Neural cell (in vitro differentiated cells): ENCODE measurements around the gene TMEFF2.

Experiments
- EP300 ChIP-seq: fragments of 450-650 bp; conservative IDR thresholded peaks from 2 replicates; pipeline ENCODE4 v1.6.1; 2014; ENCODE audit warnings: antibody characterized with exemption, mild to moderate bottlenecking, moderate library complexity; ENCODE audit not compliant: poor library complexity, severe bottlenecking
- EZH2 ChIP-seq: fragments of 200-600, 300-800 bp; shearing (Covaris generic), sonication (generic); IDR thresholded peaks from 2 replicates; pipeline ENCODE4 v1.6.1; 2014; ENCODE audit warnings: antibody characterized with exemption, low read length, borderline replicate concordance, mild to moderate bottlenecking; ENCODE audit not compliant: insufficient read depth, poor library complexity, severe bottlenecking
- MXI1 ChIP-seq: fragments of 450-650 bp; conservative IDR thresholded peaks from 2 replicates; pipeline ENCODE4 v1.6.1; 2014; ENCODE audit warnings: antibody characterized with exemption, mild to moderate bottlenecking; ENCODE audit not compliant: poor library complexity, severe bottlenecking
- POLR2AphosphoS5 ChIP-seq: IDR thresholded peaks from 2 replicates; pipeline ENCODE4 v1.6.1; 2012
- RAD21 ChIP-seq: fragments of 450-650 bp; conservative IDR thresholded peaks from 2 replicates; pipeline ENCODE4 v1.6.1; 2014; ENCODE audit warnings: antibody characterized with exemption, mild to moderate bottlenecking, moderate library complexity
- SMC3 ChIP-seq: fragments of 450-650 bp; conservative IDR thresholded peaks from 2 replicates; pipeline ENCODE4 v1.6.1; 2014; ENCODE audit warnings: antibody characterized with exemption, mild to moderate bottlenecking, moderate library complexity; ENCODE audit not compliant: poor library complexity
- TAF1 ChIP-seq: IDR thresholded peaks from 2 replicates; pipeline ENCODE4 v1.6.1; 2012; ENCODE audit warnings: low read depth
- TF ChIP-seq, protein P1 (sequence below): fragments of 450-650 bp; IDR thresholded peaks from 2 replicates; pipeline ENCODE4 v1.5.1; 2014; ENCODE audit warnings: antibody characterized with exemption, mild to moderate bottlenecking, moderate library complexity; ENCODE audit not compliant: poor library complexity, severe bottlenecking
- TF ChIP-seq, protein P2 (sequence below): IDR thresholded peaks from 2 replicates; pipeline ENCODE4 v1.6.1; 2012; ENCODE audit warnings: borderline replicate concordance

DNA sequence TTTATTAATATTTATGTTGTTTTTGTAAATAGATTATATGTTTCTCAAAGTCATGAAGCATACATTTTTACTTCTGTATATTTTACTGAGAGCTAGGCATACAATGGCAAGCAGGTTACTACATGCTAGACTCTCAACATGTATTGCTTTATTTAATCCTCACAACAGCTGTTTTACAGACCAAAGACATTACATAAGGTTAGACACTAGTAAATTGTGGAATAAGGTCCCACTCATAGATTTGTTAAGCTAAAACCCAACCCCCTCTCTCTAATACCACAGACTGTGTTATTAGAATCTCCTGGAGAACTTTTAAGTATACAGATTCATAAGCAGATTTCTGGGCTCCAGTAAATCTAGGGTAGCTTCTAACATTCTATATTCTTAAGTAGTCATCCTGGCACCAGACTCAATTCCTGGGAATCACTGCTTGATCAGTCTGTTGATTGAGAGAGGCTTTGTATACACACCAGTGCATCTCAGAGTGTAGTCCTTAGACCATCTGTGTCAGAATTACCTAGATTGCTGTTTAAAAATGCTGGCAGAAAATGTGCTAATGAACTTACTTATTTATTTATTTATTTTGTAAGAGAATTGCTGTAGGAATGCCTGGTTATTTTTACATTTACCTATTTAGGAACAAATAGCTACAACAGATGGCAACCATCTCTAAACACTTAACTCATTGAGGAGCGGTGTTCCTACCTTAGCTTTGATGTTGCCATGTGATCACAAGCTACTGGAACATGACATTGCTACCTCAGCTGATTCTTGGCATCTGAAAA lies 194.3 kb downstream of the TMEFF2 start:
- TF ChIP-seq, protein P1, sequence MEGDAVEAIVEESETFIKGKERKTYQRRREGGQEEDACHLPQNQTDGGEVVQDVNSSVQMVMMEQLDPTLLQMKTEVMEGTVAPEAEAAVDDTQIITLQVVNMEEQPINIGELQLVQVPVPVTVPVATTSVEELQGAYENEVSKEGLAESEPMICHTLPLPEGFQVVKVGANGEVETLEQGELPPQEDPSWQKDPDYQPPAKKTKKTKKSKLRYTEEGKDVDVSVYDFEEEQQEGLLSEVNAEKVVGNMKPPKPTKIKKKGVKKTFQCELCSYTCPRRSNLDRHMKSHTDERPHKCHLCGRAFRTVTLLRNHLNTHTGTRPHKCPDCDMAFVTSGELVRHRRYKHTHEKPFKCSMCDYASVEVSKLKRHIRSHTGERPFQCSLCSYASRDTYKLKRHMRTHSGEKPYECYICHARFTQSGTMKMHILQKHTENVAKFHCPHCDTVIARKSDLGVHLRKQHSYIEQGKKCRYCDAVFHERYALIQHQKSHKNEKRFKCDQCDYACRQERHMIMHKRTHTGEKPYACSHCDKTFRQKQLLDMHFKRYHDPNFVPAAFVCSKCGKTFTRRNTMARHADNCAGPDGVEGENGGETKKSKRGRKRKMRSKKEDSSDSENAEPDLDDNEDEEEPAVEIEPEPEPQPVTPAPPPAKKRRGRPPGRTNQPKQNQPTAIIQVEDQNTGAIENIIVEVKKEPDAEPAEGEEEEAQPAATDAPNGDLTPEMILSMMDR = no peak
- TF ChIP-seq POLR2AphosphoS5 (no peak), EZH2 (no peak), EP300 (no peak), TAF1 (no peak), MXI1 (no peak), RAD21 (no peak), SMC3 (no peak)
- TF ChIP-seq, protein P2, sequence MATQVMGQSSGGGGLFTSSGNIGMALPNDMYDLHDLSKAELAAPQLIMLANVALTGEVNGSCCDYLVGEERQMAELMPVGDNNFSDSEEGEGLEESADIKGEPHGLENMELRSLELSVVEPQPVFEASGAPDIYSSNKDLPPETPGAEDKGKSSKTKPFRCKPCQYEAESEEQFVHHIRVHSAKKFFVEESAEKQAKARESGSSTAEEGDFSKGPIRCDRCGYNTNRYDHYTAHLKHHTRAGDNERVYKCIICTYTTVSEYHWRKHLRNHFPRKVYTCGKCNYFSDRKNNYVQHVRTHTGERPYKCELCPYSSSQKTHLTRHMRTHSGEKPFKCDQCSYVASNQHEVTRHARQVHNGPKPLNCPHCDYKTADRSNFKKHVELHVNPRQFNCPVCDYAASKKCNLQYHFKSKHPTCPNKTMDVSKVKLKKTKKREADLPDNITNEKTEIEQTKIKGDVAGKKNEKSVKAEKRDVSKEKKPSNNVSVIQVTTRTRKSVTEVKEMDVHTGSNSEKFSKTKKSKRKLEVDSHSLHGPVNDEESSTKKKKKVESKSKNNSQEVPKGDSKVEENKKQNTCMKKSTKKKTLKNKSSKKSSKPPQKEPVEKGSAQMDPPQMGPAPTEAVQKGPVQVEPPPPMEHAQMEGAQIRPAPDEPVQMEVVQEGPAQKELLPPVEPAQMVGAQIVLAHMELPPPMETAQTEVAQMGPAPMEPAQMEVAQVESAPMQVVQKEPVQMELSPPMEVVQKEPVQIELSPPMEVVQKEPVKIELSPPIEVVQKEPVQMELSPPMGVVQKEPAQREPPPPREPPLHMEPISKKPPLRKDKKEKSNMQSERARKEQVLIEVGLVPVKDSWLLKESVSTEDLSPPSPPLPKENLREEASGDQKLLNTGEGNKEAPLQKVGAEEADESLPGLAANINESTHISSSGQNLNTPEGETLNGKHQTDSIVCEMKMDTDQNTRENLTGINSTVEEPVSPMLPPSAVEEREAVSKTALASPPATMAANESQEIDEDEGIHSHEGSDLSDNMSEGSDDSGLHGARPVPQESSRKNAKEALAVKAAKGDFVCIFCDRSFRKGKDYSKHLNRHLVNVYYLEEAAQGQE = no peak
